WTC11 (cell line): ENCODE data around the gene PEX26.

Experiments used
- ATF6 ChIP-seq: sonication (generic); formaldehyde crosslinking; IDR thresholded peaks from 2 replicates; pipeline ENCODE4 v1.8.1; 2023; ENCODE audit warnings: mild to moderate bottlenecking, missing genetic modification reagents
- CTCF ChIP-seq: fragments of 200-600 bp; IDR thresholded peaks from 2 replicates; pipeline ENCODE4 v1.8.0; 2022; ENCODE audit warnings: antibody characterized with exemption
- E2F5 ChIP-seq: sonication (generic); formaldehyde crosslinking; IDR thresholded peaks from 2 replicates; pipeline ENCODE4 v1.8.1; 2022; ENCODE audit warnings: mild to moderate bottlenecking, moderate library complexity, missing genetic modification reagents
- ELF4 ChIP-seq: sonication (generic); formaldehyde crosslinking; IDR thresholded peaks from 2 replicates; pipeline ENCODE4 v1.8.1; 2022; ENCODE audit warnings: low read depth, mild to moderate bottlenecking, moderate library complexity, missing genetic modification reagents
- JUN ChIP-seq: sonication (generic); formaldehyde crosslinking; IDR thresholded peaks from 2 replicates; pipeline ENCODE4 v1.8.0; 2023; ENCODE audit warnings: mild to moderate bottlenecking, missing genetic modification reagents
- PRDM15 ChIP-seq: sonication (generic); formaldehyde crosslinking; IDR thresholded peaks from 2 replicates; pipeline ENCODE4 v1.8.0; 2022; ENCODE audit warnings: missing genetic modification reagents
- TP53 ChIP-seq: sonication (generic); formaldehyde crosslinking; IDR thresholded peaks from 2 replicates; pipeline ENCODE4 v1.8.1; 2023; ENCODE audit warnings: mild to moderate bottlenecking, missing genetic modification reagents
- ZNF138 ChIP-seq: sonication (generic); formaldehyde crosslinking; conservative IDR thresholded peaks from 2 replicates; pipeline ENCODE4 v1.8.1; 2022; ENCODE audit warnings: mild to moderate bottlenecking, moderate library complexity, missing genetic modification reagents
- ZNF281 ChIP-seq: sonication (generic); formaldehyde crosslinking; IDR thresholded peaks from 2 replicates; pipeline ENCODE4 v1.8.0; 2023; ENCODE audit warnings: mild to moderate bottlenecking, missing genetic modification reagents

- TF ChIP-seq CTCF (no peak), ATF6 (no peak), PRDM15 (CRISPR knock-in tag) (no peak), ZNF281 (no peak), ELF4 (CRISPR knock-in tag) (no peak), ZNF138 (CRISPR knock-in tag) (no peak), TP53 (CRISPR knock-in tag) (no peak), E2F5 (CRISPR knock-in tag) (no peak), JUN (CRISPR knock-in tag) (no peak)
Observed at GRCh38 chr22:18126606-18127005, 48.8 kb downstream of the PEX26 start.
